ENCODE data around the gene TMCC1.

The TMCC1 gene

GRCh38 chr3:129897026-129897425, 3.5 kb upstream of the TMCC1 start:
- no peak for DNase-seq (ENCODE audit: extremely low read depth, low read depth)
- no peak overlapping the region for H3K4me3 ChIP-seq (replicated peaks; ENCODE audit: low read depth, low read length)
- TF ChIP-seq CTCF (IDR thresholded peaks at IDR 0.05; ENCODE audit: low read depth, low read length, missing control alignments), result no peak

DNA sequence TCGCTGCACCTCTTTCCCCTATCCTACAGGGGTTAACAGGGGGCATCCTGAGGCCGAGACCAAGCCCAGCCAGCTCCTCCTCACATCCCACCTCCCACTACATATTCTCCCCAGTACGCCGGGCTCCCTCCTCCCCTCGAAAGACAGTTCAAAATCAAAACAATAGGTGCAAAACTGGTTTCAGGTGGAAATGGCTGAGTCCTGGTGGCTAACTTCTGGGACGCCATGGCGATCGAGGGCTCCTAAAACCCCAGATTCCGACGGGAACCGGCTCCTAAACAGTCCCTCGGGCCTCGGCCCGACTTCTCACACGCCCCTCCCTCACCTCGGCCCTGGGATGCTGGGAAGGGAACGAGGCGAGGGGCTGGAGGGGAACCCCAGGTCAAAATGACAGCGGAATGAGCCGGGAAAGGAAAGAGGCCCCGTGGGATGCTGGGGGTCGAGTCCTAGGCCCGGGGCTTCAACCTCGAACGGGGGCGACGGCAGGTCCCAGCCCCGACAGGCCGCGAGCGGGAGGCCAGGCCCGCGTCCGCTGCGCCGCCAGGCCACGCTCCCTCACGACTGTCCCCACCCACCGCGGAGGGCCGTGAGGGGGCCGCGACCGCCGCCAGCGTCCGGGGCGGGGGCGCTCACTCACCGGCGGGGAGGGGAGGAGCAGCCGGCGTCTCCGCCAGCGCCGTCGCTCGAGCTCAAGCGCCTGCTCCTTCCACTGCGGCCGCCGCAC, 492 bp downstream of the TMCC1 start:
- TF ChIP-seq CTCF (IDR thresholded peaks at IDR 0.05; ENCODE audit: low read depth, low read length, missing control alignments), result no peak
- peak overlapping the region; percentile 72 for H3K4me3 ChIP-seq (replicated peaks; ENCODE audit: low read depth, low read length)
- DNase-seq (ENCODE audit: extremely low read depth, low read depth), result no peak

DNA sequence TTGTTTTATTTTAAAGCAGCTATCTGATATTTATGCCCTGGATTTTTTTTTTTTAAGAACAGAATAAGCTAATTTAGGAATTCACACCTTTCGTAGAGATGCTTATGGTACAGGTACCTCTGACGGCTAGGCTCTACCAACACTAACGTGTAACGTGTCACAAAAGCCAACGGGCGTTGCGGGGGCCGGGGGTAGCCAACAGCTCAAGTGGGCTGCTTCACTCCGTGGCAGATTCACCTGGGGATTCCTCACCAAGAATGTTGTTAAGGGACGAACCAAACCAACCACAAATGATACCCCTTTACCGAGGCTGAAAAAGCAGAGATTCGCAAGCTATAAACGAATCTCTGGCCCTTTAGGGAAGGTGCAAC, 1.0 kb downstream of the TMCC1 start:
- no peak for DNase-seq (ENCODE audit: extremely low read depth, low read depth)
- no peak for TF ChIP-seq CTCF (IDR thresholded peaks at IDR 0.05; ENCODE audit: low read depth, low read length, missing control alignments)
- peak overlapping the region; percentile 72 for H3K4me3 ChIP-seq (replicated peaks; ENCODE audit: low read depth, low read length)

GRCh38 chr3:129890891-129891290, 2.6 kb downstream of the TMCC1 start:
- no peak overlapping the region for H3K4me3 ChIP-seq (replicated peaks; ENCODE audit: low read depth, low read length)
- TF ChIP-seq CTCF (IDR thresholded peaks at IDR 0.05; ENCODE audit: low read depth, low read length, missing control alignments), result no peak
- DNase-seq (ENCODE audit: extremely low read depth, low read depth), result no peak

GRCh38 chr3:129890125-129890524, 3.4 kb downstream of the TMCC1 start:
- TF ChIP-seq CTCF (IDR thresholded peaks at IDR 0.05; ENCODE audit: low read depth, low read length, missing control alignments), result no peak
- no peak overlapping the region for H3K4me3 ChIP-seq (replicated peaks; ENCODE audit: low read depth, low read length)
- no peak for DNase-seq (ENCODE audit: extremely low read depth, low read depth)

DNA sequence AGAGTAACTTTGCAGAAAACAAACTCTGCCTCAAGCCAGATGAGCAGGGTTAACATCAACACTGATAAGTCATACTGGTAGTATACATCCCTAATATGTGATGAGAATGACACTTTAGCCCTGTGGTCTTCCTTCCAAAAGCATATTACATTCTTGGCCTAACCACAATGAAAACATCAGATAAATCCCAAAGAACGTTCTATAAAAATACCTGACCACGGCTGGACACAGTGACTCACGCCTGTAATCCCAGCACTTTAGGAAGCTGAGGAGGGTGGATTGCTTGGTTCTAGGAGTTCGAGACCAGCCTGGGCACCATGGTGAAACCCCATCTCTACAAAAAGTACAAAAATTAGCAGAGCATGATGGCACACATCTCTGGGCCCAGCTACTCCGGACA, 4.7 kb downstream of the TMCC1 start:
- TF ChIP-seq CTCF (IDR thresholded peaks at IDR 0.05; ENCODE audit: low read depth, low read length, missing control alignments), result no peak
- no peak overlapping the region for H3K4me3 ChIP-seq (replicated peaks; ENCODE audit: low read depth, low read length)
- DNase-seq (ENCODE audit: extremely low read depth, low read depth), result peak; percentile 85

- DNase-seq (ENCODE audit: extremely low read depth, low read depth), result no peak
- TF ChIP-seq CTCF (IDR thresholded peaks at IDR 0.05; ENCODE audit: low read depth, low read length, missing control alignments), result no peak
Observed at GRCh38 chr3:129881261-129881660, 12.2 kb downstream of the TMCC1 start.

More at GRCh38 chr3:129881261-129881660, 12.2 kb downstream of the TMCC1 start:
- no peak overlapping the region for H3K4me3 ChIP-seq (replicated peaks; ENCODE audit: low read depth, low read length)
